HG02981 (cell line): ENCODE data around the gene VWC2L.

Experiments
- ATAC-seq: cut with Tn5 transposase; IDR thresholded peaks from one replicate; pipeline ENCODE4 v1.9.1; 2021; ENCODE audit warnings: mild to moderate bottlenecking, moderate library complexity; ENCODE audit not compliant: unreplicated experiment

VWC2L gene

DNA sequence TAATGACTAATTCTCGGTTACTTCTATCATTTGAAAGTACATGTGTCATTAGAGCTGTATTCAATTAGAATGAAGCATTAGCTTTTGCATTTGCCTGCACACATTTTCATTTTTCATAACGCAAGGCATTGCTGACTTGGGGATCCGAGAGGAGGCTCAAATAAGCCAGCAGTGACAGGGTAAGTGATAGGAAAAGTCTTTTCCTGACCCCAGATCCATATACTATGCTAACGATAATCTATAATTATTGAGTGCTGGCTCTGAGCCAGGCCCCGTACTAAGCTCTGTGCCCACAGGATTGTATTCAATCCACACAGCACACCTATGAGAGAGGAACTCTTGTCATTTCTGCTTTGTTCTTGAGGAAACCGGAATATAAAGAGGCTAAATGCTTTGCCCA lies 168.2 kb downstream of the VWC2L start:
- no peak for ATAC-seq

DNA sequence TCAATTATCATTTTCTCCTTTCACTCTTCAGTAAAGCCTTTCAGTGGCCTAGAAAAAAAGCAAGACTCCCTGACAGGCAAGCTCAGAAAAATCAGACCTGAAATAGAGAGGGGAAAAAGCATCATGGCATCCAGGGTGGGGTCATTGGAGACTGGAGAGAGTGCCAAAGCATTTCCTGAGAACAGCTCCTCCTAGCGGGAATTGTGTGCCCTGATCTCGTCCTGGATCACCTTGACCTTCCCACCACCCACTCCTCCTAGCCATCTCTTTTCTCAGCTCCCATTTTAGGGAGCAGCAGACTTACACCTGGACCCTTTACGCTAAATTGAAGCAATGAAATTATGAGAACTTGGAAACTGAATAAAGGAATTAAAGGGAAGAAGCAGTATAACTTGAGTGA lies 176.6 kb downstream of the VWC2L start:
- ATAC-seq: no peak

DNA sequence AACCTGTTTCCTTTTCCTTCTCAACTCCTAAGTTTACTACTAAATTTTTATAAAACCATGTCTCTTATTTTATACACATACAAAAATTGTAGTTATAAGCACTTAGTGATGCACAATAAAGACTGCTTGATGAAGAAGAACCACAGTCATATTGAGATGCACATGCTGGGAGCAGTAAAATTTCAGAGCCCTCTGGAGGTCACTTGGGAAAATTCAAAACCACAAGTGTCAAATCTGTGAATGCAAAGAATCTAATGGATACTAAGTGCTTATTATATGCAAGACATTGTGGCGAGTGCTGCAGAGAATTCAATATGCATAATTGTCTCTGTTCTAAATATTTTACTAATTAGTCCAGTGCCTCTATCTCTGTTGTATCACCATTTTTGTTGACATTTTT lies 180.5 kb downstream of the VWC2L start:
- ATAC-seq: no peak

DNA sequence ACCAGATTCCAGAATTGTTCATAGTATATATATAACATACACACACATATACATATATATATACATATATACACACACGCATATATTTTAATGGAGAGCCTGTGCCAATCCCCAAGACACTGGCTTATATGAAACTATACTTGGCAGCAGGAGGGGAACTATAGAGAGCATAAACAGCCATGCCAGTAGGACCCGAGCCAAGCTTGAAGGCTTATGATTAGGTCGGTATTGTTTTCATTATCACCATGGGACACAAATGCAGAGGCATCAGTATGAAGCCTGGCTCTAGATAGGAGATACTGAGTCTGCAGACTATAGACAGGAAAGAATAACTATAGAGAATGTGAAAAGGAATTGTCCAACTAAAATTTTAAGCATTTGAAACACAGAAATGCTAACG lies 181.2 kb downstream of the VWC2L start:
- ATAC-seq: no peak

DNA sequence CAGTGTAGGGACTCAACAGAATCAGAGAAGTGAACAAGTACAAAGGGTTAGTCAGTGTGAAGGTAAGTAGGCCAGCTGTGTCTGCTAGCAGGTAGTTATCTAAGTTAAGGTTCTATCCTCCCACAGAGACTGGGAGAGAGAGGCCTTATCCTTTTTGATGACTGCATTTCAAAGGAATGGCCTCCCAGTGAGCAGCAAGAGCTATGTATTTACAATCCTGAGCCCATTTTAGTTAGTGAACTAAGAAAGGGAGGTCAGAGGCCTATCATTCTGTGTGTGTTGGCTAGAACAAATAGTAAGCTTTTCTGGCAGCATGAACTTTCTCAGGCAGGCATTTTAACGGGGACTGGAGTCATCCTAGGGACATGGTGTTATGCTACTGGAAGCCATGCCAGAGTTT lies 182.9 kb downstream of the VWC2L start:
- no peak for ATAC-seq

DNA sequence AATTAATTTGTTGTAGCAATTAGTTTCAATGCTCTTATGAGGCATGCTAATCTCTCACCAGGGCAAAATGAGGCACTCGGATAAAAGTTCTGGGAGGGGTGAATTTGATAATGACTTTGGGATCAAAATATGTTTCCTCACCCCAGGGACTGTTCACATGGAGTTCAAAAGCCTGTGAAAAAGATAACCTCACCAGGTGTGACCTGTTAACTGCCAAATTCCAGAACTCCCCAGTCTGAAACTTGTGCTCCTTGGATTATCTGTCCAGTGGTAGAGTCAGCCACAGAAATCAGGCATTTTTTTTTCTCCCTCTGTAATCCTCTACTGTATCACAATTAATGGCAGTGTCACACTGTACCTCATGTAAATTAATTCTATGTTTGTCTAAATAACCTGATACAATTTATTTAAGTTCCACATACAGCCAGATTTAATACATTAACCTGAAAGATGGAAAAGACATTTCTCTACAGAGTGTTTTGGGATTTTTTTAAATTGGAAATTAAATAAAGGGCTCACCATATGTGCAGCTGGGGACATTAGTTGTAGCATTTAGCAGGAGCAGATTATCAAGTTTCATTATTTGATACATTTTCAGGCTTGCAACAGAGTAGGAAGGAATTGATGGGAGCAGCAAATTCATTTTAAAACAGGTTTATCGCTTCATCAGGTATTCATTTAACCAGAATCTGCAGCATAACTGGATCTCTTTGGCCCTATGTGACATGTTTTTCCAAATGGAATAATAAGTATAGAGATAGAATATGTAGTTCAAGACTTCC lies 191.2 kb downstream of the VWC2L start:
- ATAC-seq: no peak

DNA sequence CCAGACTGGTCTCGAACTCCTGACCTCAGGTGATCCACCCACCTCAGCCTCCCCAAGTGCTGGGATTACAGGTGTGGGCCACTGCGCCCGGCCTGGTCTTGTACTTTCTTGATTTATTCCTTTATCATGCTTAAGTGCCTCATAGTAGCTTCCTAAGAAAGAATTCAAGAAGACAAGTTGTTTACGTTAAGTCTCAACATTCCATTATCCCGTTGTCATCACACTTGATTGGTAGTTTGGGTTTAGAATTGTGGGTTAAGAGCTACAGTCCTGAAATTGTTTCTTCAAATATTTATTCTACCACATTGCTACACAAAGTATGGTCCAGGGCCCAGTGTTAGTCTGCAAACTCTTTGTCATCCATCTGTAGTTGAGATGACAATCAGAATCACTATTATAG lies 194.0 kb downstream of the VWC2L start:
- no peak for ATAC-seq

DNA sequence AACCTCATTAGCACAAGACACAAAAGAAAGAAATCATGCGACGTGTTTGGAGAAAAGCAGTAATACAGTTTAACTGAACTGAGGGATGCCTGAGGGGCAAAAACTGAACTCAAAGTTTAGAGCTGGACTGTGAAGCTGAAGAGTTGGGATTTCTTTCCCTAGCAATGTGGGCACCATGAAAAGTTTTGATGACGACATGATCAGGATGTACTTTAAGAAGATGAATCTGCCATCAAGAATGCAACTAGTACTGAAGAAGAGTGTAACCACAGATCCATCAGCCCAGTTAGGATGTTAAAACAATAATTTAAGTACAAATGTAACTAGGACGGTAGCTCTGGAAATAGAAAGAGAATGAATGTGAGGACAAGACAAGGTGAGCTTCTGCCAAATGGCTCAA lies 196.2 kb downstream of the VWC2L start:
- no peak for ATAC-seq

DNA sequence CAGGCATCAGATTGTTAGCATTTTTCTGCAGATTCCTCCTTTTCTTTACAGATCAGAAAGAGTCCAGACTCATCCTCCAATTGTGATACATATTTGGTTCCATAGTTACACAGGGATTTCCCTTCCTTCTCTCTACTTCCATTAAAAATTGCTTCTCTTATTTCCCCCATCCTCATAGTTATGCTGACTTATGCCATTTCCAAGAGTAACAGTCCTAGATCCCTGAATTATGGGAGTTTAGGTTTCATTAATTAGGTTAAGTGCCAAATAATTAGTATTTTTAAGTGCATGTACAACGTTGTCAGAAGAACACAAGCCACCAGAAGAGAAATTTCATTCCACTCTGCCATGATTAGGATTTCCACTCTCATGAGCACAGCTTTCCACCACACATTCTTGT lies 200.2 kb downstream of the VWC2L start:
- no peak for ATAC-seq

DNA sequence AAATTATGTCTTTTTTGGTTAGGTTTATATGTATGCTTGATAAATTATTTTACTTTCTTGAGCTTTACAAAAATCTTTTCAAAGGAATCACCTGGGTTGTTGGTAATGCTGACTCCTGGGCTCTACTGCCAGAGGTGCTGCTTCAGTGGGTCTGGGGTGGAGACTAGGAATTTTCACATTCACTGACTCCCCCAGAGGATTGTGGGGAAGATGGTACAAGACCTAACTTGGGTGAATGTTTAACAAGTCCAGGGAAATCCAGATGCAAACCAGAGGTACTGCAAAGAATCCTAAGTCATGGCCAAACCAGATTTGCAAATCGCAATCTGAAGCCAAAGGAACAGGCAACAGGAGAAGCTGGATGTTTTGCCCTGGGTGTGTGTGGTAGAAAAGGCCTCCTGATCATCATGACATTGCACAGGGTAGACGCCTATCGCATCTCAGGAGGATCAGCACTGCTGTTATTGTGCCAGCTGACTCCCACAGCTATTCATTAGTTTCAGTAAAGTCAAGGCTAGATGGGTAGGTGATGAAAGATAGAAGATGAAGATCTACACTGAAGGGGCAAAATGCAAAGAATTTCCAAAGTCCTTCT lies 213.4 kb downstream of the VWC2L start:
- ATAC-seq: no peak

DNA sequence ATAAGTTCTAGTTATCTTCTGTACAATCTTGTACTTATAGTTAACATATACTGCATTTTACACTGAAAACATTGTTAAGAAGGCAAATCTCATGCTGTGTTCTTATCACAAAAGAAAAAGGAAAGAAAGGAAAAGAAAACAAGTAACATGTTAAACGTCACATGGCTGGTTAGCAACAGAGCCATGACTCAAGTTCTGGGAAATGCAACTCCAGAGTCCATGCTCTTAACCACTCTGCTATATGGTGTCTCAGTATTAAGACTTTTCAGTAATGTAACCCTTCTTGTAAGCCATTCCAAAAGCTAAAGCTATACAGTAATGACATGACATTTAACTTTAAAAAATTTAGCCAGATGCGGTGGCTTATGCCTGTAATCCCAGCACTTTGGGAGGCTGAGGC lies 217.2 kb downstream of the VWC2L start:
- ATAC-seq: no peak
